ENCODE measurements around the gene RPL27.
"Not testable (repeated sequence)": the region's sequence is repeated elsewhere in the genome, so short reads cannot be mapped to it uniquely, and the experiment has no call there.

GRCh38 chr17:43000894-43001293 lies 2.7 kb downstream of the RPL27 start:
- TF ChIP-seq MAZ (IDR thresholded peaks at IDR 0.05; ENCODE audit: borderline replicate concordance, low read depth, low read length); CEBPB (IDR thresholded peaks at IDR 0.05; ENCODE audit: low read depth, low read length); CHD1 (IDR thresholded peaks at IDR 0.05; ENCODE audit: low read depth, low read length); FOS (IDR thresholded peaks at IDR 0.05; ENCODE audit: low read depth, low read length); USF2 (IDR thresholded peaks at IDR 0.05; ENCODE audit: low read depth, low read length); SMC3 (IDR thresholded peaks at IDR 0.05; ENCODE audit: low read depth, low read length); MXI1 (IDR thresholded peaks at IDR 0.05; ENCODE audit: borderline replicate concordance, low read depth, low read length): not testable (repeated sequence)
- TF ChIP-seq, protein P1, sequence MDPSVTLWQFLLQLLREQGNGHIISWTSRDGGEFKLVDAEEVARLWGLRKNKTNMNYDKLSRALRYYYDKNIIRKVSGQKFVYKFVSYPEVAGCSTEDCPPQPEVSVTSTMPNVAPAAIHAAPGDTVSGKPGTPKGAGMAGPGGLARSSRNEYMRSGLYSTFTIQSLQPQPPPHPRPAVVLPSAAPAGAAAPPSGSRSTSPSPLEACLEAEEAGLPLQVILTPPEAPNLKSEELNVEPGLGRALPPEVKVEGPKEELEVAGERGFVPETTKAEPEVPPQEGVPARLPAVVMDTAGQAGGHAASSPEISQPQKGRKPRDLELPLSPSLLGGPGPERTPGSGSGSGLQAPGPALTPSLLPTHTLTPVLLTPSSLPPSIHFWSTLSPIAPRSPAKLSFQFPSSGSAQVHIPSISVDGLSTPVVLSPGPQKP (IDR thresholded peaks at IDR 0.05; ENCODE audit: borderline replicate concordance, low read depth, low read length): not testable (repeated sequence)
- TF ChIP-seq, protein P2, sequence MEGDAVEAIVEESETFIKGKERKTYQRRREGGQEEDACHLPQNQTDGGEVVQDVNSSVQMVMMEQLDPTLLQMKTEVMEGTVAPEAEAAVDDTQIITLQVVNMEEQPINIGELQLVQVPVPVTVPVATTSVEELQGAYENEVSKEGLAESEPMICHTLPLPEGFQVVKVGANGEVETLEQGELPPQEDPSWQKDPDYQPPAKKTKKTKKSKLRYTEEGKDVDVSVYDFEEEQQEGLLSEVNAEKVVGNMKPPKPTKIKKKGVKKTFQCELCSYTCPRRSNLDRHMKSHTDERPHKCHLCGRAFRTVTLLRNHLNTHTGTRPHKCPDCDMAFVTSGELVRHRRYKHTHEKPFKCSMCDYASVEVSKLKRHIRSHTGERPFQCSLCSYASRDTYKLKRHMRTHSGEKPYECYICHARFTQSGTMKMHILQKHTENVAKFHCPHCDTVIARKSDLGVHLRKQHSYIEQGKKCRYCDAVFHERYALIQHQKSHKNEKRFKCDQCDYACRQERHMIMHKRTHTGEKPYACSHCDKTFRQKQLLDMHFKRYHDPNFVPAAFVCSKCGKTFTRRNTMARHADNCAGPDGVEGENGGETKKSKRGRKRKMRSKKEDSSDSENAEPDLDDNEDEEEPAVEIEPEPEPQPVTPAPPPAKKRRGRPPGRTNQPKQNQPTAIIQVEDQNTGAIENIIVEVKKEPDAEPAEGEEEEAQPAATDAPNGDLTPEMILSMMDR (conservative IDR thresholded peaks at IDR 0.05; ENCODE audit: low read depth, low read length): not testable (repeated sequence)
- TF ChIP-seq POLR2A (IDR thresholded peaks at IDR 0.05; ENCODE audit: low read depth, low read length): 0 out of 2 replicates have a peak, but pooled peaks have one; percentile 2

Data from IMR-90 (cell line).